Measurements from ENCODE around the gene BAHCC1.

The BAHCC1 gene

DNA sequence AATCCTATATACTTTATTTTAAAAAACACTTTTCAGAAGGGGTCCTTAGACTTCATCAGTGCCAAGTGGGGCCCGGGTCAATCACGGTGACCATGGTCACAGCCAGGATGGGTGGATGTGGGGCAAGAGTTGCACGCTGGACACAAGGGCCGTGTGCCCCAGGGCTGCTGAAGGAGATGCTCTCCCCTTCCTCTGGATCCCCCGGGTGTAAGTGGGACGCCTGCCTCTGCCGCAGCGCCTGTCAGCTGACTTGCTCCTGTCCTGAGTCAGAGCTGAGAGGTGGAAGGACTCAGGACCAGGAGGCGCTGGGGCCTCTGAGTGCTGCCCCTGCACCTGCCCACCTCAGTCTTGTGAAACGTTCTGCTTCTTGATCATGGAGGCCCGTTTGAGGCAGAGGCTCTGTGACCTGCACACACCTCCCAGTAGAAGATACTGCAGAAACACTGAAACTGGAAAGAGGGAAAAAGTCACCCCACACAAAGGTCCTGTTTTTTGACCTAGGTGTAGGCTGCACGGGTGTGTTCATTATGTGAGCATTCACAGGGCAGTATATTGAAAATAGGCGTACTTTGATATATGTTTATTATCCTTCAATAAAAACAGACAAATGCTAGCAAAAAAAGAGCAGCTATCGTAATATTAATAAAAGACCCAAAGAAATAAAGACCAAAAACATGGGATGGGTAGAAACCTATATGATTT is 40.9 kb upstream of the BAHCC1 start:
- ATAC-seq = no peak
- no peak for TF ChIP-seq ESRRG (CRISPR knock-in tag; IDR thresholded peaks at IDR 0.05)
- TF ChIP-seq GLIS3 (CRISPR knock-in tag; IDR thresholded peaks at IDR 0.05) = no peak
- no peak for TF ChIP-seq SNAI2 (CRISPR knock-in tag; IDR thresholded peaks at IDR 0.05)
- no peak for TF ChIP-seq PPARA (CRISPR knock-in tag; IDR thresholded peaks at IDR 0.05; ENCODE audit: borderline replicate concordance)
- TF ChIP-seq ZNF8 (CRISPR knock-in tag; IDR thresholded peaks at IDR 0.05) = no peak
- TF ChIP-seq CSDC2 (CRISPR knock-in tag; IDR thresholded peaks at IDR 0.05) = no peak
- TF ChIP-seq, protein P1, sequence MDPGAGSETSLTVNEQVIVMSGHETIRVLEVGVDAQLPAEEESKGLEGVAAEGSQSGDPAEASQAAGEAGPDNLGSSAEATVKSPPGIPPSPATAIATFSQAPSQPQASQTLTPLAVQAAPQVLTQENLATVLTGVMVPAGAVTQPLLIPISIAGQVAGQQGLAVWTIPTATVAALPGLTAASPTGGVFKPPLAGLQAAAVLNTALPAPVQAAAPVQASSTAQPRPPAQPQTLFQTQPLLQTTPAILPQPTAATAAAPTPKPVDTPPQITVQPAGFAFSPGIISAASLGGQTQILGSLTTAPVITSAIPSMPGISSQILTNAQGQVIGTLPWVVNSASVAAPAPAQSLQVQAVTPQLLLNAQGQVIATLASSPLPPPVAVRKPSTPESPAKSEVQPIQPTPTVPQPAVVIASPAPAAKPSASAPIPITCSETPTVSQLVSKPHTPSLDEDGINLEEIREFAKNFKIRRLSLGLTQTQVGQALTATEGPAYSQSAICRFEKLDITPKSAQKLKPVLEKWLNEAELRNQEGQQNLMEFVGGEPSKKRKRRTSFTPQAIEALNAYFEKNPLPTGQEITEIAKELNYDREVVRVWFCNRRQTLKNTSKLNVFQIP (CRISPR knock-in tag; IDR thresholded peaks at IDR 0.05; ENCODE audit: borderline replicate concordance, low read depth) = no peak
- TF ChIP-seq RARB (CRISPR knock-in tag; IDR thresholded peaks at IDR 0.05) = no peak
- TF ChIP-seq ZFP3 (CRISPR knock-in tag; IDR thresholded peaks at IDR 0.05) = no peak
- no peak for TF ChIP-seq ZFP30 (CRISPR knock-in tag; IDR thresholded peaks at IDR 0.05)
- no peak for TF ChIP-seq ZNF565 (CRISPR knock-in tag; conservative IDR thresholded peaks at IDR 0.05; ENCODE audit: low read depth)
- TF ChIP-seq ZNF70 (CRISPR knock-in tag; IDR thresholded peaks at IDR 0.05) = no peak
- TF ChIP-seq TCF4 (CRISPR knock-in tag; IDR thresholded peaks at IDR 0.05; ENCODE audit: borderline replicate concordance) = no peak

DNA sequence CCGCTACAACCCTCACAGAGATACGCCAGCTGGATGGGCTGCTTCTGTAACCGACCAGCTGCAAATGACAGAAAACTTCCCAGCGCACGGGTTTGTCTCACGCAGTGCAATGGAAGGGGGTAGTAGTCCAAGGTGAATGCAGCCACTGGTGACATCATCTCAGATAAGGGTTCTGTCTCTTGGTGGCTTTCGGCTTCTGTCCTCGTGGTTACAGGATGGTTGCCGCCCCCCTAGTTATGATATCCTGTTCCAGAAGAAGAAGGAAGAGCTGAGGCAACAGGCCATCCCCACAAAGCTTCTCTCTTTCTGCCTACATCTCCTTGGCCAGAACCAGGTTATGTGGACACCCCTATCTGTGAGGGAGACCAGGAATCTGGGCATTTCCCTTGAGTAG is 40.3 kb upstream of the BAHCC1 start:
- ATAC-seq = no peak
- TF ChIP-seq GLIS3 (CRISPR knock-in tag; IDR thresholded peaks at IDR 0.05) = no peak
- no peak for TF ChIP-seq ZNF565 (CRISPR knock-in tag; conservative IDR thresholded peaks at IDR 0.05; ENCODE audit: low read depth)
- TF ChIP-seq ISL1 (CRISPR knock-in tag; IDR thresholded peaks at IDR 0.05) = no peak
- TF ChIP-seq CSDC2 (CRISPR knock-in tag; IDR thresholded peaks at IDR 0.05) = no peak
- TF ChIP-seq, protein P1 (CRISPR knock-in tag; IDR thresholded peaks at IDR 0.05; ENCODE audit: borderline replicate concordance, low read depth) = no peak
- TF ChIP-seq BACH2 (CRISPR knock-in tag; IDR thresholded peaks at IDR 0.05; ENCODE audit: borderline replicate concordance) = no peak
- no peak for TF ChIP-seq PPARA (CRISPR knock-in tag; IDR thresholded peaks at IDR 0.05; ENCODE audit: borderline replicate concordance)
- TF ChIP-seq OSR1 (CRISPR knock-in tag; IDR thresholded peaks at IDR 0.05) = no peak
- TF ChIP-seq TOX (CRISPR knock-in tag; IDR thresholded peaks at IDR 0.05; ENCODE audit: borderline replicate concordance) = no peak
- no peak for TF ChIP-seq ZFP3 (CRISPR knock-in tag; IDR thresholded peaks at IDR 0.05)
- no peak for TF ChIP-seq ZNF70 (CRISPR knock-in tag; IDR thresholded peaks at IDR 0.05)
- TF ChIP-seq, protein P2, sequence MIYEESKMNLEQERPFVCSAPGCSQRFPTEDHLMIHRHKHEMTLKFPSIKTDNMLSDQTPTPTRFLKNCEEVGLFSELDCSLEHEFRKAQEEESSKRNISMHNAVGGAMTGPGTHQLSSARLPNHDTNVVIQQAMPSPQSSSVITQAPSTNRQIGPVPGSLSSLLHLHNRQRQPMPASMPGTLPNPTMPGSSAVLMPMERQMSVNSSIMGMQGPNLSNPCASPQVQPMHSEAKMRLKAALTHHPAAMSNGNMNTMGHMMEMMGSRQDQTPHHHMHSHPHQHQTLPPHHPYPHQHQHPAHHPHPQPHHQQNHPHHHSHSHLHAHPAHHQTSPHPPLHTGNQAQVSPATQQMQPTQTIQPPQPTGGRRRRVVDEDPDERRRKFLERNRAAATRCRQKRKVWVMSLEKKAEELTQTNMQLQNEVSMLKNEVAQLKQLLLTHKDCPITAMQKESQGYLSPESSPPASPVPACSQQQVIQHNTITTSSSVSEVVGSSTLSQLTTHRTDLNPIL (CRISPR knock-in tag; IDR thresholded peaks at IDR 0.05; ENCODE audit: low read depth) = no peak

GRCh38 chr17:81359218-81359617 is 36.0 kb upstream of the BAHCC1 start:
- ATAC-seq = no peak
- no peak for TF ChIP-seq ZNF8 (CRISPR knock-in tag; IDR thresholded peaks at IDR 0.05)
- TF ChIP-seq ARNTL (CRISPR knock-in tag; IDR thresholded peaks at IDR 0.05; ENCODE audit: borderline replicate concordance, low read depth) = no peak
- TF ChIP-seq ZFP3 (CRISPR knock-in tag; IDR thresholded peaks at IDR 0.05) = no peak
- no peak for TF ChIP-seq ZNF70 (CRISPR knock-in tag; IDR thresholded peaks at IDR 0.05)
- TF ChIP-seq ZFP30 (CRISPR knock-in tag; IDR thresholded peaks at IDR 0.05) = no peak
- TF ChIP-seq ESRRG (CRISPR knock-in tag; IDR thresholded peaks at IDR 0.05) = no peak
- TF ChIP-seq TSHZ2 (CRISPR knock-in tag; IDR thresholded peaks at IDR 0.05) = no peak
- TF ChIP-seq, protein P2 (CRISPR knock-in tag; IDR thresholded peaks at IDR 0.05; ENCODE audit: low read depth) = no peak
- no peak for TF ChIP-seq PATZ1 (CRISPR knock-in tag; IDR thresholded peaks at IDR 0.05; ENCODE audit: borderline replicate concordance)
- TF ChIP-seq, protein P1 (CRISPR knock-in tag; IDR thresholded peaks at IDR 0.05; ENCODE audit: borderline replicate concordance, low read depth) = no peak
- TF ChIP-seq ISL1 (CRISPR knock-in tag; IDR thresholded peaks at IDR 0.05) = no peak
- no peak for TF ChIP-seq ZNF565 (CRISPR knock-in tag; conservative IDR thresholded peaks at IDR 0.05; ENCODE audit: low read depth)
- TF ChIP-seq TCF4 (CRISPR knock-in tag; IDR thresholded peaks at IDR 0.05; ENCODE audit: borderline replicate concordance) = no peak
- TF ChIP-seq RARB (CRISPR knock-in tag; IDR thresholded peaks at IDR 0.05) = no peak
- no peak for TF ChIP-seq BACH2 (CRISPR knock-in tag; IDR thresholded peaks at IDR 0.05; ENCODE audit: borderline replicate concordance)
- TF ChIP-seq ZC3H10 (CRISPR knock-in tag; IDR thresholded peaks at IDR 0.05) = no peak

Measured in SK-N-SH treated with all-trans-retinoic acid at 6 μM for 48 hours (cell line).